HG02610 (cell line): ENCODE measurements around the gene ARHGAP20.

Source experiments
- ATAC-seq: cut with Tn5 transposase; IDR thresholded peaks from one replicate; pipeline ENCODE4 v1.9.1; 2021; ENCODE audit warnings: mild to moderate bottlenecking, moderate library complexity; ENCODE audit not compliant: unreplicated experiment

ARHGAP20 gene, protein sequence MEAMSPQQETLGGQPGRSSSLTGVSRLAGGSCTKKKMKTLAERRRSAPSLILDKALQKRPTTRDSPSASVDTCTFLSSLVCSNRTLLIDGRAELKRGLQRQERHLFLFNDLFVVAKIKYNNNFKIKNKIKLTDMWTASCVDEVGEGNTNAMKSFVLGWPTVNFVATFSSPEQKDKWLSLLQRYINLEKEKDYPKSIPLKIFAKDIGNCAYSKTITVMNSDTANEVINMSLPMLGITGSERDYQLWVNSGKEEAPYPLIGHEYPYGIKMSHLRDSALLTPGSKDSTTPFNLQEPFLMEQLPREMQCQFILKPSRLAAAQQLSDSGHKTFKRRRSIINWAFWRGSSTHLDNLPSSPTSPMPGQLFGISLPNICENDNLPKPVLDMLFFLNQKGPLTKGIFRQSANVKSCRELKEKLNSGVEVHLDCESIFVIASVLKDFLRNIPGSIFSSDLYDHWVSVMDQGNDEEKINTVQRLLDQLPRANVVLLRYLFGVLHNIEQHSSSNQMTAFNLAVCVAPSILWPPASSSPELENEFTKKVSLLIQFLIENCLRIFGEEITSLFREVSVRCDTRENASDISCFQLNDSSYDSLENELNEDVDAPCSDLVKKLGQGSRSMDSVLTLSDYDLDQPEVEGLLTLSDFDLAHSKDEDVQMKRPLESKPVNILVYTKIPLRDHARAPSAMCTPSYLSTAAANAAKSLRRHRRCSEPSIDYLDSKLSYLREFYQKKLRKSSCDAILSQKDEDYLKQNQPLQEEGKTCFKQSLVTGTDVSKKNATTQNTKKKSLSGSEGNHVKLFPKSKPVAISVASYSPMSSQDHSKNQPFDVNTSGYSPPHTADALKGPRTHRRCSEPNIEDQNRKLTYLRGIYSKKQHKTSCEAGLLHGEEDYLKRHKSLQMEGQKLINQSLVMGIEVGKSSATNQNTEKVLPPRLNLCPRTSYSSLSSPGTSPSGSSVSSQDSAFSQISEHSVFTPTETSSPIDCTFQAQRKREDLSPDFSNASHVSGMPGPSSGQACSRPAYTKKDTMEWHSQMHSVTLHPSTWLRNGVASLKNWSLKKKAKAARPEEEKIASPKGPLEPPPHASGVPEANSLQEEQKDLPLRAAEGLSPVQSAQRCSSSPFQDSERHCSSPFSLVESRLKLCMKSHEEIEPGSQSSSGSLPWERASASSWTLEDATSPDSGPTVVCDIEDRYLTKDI

GRCh38 chr11:110711776-110712658 lies at the start of gene ARHGAP20:
TSS of gene ARHGAP20 (minus strand) at chr11:110712437. CDS start at chr11:110712231, 206 bp downstream.
- peak; percentile 83 for ATAC-seq

GRCh38 chr11:110761991-110762390 lies 49.8 kb upstream of the ARHGAP20 start:
- ATAC-seq, result no peak

DNA sequence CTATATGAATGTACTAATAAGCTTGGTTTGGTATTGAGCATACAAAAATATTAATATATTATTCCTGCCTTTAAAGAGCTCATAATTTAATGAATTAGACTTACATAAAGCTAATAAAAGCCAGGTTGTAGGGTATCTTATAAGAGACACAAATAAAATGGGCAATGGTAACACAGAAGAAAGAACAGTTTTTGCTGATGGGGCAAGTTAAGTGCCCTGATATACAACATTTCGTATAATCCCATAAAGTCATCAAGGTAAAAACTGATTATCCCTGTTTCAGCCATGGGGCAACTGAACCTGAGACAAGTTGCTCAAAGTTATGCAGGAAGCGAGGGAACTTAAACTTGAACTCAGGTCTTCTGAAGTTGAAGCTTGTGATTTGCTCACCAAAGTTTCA lies 48.9 kb upstream of the ARHGAP20 start:
- no peak for ATAC-seq

GRCh38 chr11:110759972-110760381 lies 47.7 kb upstream of the ARHGAP20 start:
- no peak for ATAC-seq

DNA sequence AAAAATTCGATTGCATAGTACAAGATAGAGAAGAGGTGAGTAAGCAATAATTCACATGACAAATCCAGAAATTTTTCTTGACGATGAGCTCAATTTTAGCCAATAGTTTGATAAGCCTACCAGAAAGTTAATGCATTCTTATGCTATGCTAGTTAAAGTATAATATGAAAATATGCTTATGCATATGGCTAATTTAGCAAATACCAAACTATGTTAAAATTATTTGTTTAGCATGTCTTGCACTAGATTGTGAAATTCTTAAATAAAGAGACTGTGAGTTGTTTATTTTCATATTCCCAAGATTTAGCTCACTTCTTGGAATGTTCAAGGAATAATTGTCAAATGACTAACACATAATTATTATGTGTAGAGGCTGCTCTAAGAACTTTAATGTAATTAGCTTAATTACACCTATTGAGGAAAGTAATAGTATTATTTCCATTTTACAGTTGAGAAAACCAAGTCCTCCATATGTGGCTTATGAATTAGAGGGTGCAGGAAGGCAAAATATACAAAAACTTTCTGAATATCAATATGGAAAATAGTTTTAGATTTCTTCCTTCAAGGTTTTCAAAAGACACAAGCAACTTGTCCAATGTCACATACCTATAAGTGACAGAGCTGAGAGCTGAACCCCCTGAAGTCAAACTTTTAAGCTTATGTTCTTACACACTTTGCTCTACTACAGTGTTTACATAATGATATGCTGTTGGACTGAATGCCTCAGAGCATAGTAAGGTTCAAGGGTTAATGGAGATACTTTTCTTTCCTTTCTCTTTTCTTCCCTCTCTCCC lies 45.9 kb upstream of the ARHGAP20 start:
- no peak for ATAC-seq

- no peak for ATAC-seq
Measured at GRCh38 chr11:110757066-110757465, 44.8 kb upstream of the ARHGAP20 start.

- no peak for ATAC-seq
Measured at GRCh38 chr11:110755941-110756340, 43.7 kb upstream of the ARHGAP20 start.

DNA sequence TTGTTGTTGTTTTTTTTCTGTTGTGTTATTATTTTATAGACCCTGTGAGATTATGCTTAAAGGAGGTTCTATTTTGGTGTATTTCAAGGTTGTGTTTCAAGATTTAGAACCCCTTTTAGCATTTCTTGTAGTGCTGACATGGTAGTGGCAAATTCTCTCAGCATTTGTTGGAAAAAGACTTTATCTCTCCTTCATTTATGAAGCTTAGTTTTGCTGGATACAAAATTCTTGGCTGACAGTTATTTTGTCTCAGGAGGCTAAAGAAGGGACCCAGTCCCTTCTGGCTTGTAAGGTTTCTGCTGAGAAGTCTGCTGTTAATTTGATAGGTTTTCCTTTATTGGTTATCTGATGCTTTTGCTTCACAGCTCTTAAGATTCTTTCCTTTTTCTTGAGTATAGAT lies 40.7 kb upstream of the ARHGAP20 start:
- no peak for ATAC-seq

DNA sequence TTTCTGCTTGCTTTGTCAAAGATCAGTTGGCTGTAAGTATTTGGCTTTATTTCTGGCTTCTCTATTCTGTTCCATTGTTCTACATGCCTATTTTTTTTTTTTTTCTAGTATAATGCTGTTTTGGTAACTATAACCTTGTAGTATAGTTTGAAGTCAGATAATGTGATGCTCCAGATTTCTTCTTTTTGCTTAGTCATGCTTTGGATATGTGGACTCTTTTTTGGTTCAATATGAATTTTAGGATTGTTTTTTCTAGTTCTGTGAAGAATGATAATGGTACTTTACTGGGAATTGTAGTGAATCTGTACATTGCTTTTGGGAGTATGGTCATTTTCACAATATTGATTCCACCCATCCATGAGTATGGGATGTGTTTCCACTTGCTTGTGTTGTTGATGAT lies 37.9 kb upstream of the ARHGAP20 start:
- no peak for ATAC-seq

DNA sequence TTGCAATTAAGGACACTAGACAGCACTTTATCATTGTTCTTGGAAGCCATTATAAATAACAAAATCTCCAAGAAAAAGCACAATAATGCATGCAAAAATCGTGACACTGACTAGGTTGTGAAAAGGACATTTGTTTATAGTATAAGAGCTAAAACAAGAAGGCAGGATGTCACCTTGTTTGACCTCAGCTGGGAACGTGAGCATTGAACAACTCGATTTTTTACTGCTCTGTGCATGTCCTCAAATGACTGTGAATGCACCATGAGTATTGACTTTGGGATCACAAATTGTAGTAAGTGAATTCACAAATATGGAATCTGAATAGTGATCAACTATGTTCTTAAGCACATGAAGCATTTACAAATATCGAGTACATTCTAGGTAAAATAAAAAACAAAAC lies 35.3 kb upstream of the ARHGAP20 start:
- ATAC-seq, result no peak

DNA sequence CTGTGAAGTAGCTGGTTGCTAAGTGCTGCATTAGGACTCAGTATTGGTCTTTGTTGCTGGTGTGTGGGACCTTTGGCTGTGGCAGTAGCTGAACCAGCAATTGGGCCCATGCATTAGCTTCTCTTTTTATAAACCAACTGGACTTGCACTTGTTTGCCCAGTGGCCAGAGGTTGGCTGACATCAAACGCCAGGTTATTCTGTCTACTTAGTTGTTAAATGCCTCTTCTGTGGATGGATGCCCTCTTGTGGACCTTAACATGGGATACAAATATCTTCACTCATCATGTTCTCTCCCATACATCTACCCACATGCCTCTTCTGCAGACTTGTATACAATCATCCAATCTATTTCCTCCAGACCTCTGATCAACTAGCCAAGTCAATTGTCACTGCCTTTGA lies 26.4 kb upstream of the ARHGAP20 start:
- ATAC-seq, result no peak

DNA sequence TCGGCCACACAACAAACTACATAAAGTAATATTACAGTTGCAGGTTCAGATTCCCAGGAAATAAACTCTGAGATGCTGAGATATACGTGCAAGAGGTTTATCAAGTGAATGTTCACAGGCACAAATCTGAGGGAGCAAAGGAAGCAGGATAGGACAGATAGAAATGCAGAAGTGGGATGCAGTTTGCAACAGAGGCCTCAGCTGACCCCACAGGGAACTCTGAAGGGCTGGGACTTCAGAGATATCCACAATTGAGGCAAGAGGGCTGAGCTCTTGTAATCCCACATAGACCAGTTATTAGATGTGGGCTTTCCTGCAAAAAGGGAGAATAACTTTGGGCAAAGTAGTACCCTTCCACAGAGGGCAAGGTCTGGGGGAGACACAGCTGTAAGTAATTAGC lies 25.4 kb upstream of the ARHGAP20 start:
- ATAC-seq, result no peak

DNA sequence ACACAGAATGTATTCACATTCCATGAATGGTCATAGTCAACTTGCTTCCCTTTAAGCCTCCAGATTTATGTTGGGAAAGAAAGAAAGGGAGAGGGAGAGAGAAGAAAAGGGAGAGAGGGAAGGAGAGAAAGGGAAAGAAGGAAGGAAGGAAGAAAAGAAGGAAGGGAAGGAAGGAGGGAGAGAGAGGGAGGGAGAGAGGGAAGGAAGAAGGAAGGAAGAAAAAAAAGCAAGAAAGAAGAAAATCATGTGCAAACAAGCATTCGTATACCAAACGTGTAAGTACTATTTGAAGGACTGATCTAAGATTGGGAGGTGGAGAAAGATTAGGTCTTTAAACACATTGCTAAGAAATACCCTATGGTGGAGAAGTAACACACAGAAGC lies 23.9 kb upstream of the ARHGAP20 start:
- no peak for ATAC-seq

- no peak for ATAC-seq
Measured at GRCh38 chr11:110735455-110736170, 23.4 kb upstream of the ARHGAP20 start.

DNA sequence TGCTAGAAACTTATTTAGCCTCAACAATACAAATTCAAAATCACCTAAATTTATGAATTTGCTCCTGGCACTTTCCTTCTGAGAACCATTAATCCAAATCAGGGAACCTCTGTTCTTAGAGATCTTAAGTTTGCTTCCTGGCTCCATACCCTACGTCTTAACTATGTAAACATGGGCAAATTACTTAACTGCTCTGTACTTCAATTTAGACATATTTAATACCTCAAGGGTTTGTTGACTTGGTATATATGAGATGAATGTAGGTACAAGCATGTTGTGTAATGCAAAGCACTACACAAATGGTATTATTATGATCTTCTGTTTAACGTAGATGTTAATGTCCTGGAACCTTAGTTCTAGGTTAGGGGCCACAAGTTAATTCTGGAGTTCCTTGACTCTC lies 22.6 kb upstream of the ARHGAP20 start:
- ATAC-seq, result no peak

DNA sequence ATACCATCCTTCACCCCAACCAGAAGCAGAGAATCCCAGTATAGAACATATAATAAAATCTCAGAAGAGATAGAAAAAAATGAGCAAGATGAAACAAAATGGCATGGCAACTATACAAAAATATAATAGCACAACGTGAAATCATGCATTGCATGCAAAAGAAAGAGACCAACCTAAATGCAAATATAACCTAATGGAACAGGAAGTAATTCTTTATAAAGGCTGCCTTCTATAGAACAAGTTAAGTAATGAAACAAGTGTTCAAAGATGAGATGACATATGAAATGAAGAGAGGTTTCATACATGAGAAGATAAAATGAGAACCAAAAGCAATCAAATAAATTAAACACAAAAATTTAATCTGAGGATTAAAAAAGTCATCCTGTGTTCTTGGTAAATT lies 18.5 kb upstream of the ARHGAP20 start:
- ATAC-seq, result no peak

- ATAC-seq, result no peak
Measured at GRCh38 chr11:110728883-110729282, 16.6 kb upstream of the ARHGAP20 start.

DNA sequence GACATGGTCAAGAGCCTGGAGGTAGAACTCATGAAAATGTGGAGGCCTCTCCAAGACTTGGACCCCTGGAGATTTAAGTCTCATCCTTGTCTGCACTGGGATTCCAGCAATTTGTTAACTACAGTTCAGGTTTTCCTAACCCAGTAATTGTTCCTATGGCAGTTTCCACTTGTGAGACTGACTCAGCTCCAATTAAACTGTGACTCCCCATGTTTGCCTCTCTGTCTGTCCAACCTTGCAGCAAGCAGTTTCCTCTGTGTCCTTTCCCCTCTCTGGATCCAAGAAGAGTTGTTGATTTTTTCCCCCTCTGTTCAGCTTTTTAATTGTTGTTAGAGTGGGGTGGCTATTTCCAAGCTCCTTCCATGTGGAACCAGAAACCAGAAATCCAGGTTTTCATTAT lies 16.2 kb upstream of the ARHGAP20 start:
- ATAC-seq, result no peak

DNA sequence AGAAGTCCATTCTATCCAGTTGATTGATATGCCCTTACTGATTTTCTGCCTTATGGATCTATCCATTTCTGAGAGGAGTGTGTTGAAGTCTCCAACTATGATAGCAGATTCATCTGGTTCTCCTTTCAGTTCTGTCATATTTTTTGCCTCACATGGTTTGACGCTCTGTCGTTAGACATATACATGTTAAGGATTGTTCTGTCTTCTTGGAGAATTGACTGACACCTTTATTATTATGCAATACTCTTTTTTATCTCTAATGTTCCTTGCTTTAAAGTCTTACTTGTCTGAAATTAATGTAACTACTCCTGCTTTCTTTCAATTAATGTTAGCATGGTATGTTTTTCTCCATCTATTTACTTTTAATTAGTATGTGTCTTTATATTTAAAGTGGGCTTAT lies 12.1 kb upstream of the ARHGAP20 start:
- no peak for ATAC-seq
